ENCODE measurements around the gene CCDC154.

Gene CCDC154

DNA sequence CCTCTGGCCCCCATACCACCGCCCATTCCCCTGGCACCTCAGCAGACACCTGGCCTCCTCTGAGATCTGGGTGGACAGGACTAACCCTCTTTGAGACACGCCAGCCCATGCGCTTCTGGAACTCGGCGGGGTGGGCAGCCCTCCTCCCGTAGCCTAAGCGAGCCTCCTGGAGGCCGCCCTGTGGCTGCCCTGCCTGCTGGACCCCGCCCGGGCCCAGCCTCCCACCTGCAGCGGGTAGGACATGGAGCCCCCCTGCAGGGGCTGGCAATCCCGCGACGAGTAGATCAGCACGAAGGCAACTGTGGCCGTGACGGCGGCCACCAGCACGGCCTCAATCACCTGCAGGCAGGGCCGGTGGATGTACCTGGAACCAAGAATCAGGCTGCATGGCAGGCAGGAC is 8.2 kb upstream of the CCDC154 start:
- H3K9ac ChIP-seq (ENCODE audit: low read length): no peak overlapping the region
- no peaks in the 10 kb centered on the region for H3K9me3 ChIP-seq (ENCODE audit: control insufficient read depth, insufficient read depth, low read depth, low read length)
- no peak overlapping the region for H3K27ac ChIP-seq (ENCODE audit: low read depth, low read length)
- no peaks in the 10 kb centered on the region for H3K4me1 ChIP-seq (ENCODE audit: control insufficient read depth, insufficient read depth, low read length)
- H3K27me3 ChIP-seq (ENCODE audit: control insufficient read depth, insufficient read depth, low read length): no peaks in the 10 kb centered on the region
- no peak overlapping the region for H3K4me3 ChIP-seq (ENCODE audit: low read depth, low read length)
- H3K36me3 ChIP-seq (ENCODE audit: control insufficient read depth, insufficient read depth, low read length): peaks cover 86% of the 10 kb centered on the region

DNA sequence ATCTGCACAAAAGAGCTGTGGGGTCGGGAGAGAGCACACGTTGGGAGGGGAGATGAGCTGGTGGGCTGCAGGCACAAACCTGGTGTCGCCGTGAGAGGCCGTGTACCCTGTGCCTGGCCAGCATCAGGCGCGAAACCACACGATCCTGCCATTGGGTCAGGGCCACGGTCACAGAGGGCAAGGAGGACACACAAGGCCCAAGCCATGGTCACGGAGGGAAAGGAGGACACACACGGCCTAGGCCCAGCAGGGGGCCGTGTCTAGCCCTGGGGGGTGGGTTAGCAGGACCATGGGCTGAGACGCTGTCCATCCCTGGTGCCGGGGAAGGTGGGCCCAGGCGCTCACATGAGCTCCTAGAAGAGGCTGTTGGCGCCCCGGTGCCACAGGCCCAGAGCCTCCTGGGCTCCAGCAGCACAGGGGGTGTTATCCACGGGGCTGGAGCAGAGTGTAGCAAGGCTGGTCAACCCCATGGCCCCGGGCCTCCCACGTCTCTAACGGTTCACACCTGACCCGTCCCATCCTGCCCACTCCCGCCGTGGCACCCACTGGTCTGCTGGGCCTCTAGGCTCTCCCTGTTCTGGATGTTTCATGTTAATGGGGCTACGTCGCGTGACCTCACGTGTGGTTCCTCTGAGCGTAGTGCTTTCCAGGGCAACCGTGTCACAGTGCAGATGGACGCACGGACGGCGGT is 7.5 kb upstream of the CCDC154 start:
- Histone ChIP-seq H3K9ac (ENCODE audit: low read length) (no peak overlapping the region), H3K27ac (ENCODE audit: low read depth, low read length) (no peak overlapping the region), H3K36me3 (ENCODE audit: control insufficient read depth, insufficient read depth, low read length) (peaks cover 85% of the 10 kb centered on the region), H3K4me3 (ENCODE audit: low read depth, low read length) (no peak overlapping the region), H3K27me3 (ENCODE audit: control insufficient read depth, insufficient read depth, low read length) (no peaks in the 10 kb centered on the region), H3K9me3 (ENCODE audit: control insufficient read depth, insufficient read depth, low read depth, low read length) (no peaks in the 10 kb centered on the region), H3K4me1 (ENCODE audit: control insufficient read depth, insufficient read depth, low read length) (no peaks in the 10 kb centered on the region)

DNA sequence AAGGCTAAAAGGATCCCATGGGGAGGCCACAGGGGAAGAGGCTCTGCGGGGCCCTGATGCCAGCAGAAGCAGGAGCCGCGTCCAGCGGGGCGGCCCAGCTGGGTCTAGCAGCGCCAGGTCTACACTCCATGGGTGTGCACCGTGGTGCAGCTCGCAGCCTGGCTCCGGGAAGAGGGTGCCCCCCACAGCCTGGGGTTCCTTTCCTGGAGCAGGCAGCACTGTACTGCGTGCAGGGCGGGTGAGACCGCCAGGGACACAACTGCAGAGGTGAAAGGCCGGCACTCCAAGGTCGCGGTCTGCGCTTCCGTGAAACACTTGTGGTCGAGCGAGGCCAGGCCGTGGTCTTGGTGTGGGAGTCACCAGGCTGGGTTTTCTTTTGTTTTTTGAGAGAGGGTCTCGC is 6.5 kb upstream of the CCDC154 start:
- H3K27me3 ChIP-seq (ENCODE audit: control insufficient read depth, insufficient read depth, low read length): no peaks in the 10 kb centered on the region
- no peak overlapping the region for H3K27ac ChIP-seq (ENCODE audit: low read depth, low read length)
- peaks cover 89% of the 10 kb centered on the region for H3K36me3 ChIP-seq (ENCODE audit: control insufficient read depth, insufficient read depth, low read length)
- H3K4me3 ChIP-seq (ENCODE audit: low read depth, low read length): no peak overlapping the region
- H3K9me3 ChIP-seq (ENCODE audit: control insufficient read depth, insufficient read depth, low read depth, low read length): no peaks in the 10 kb centered on the region
- H3K9ac ChIP-seq (ENCODE audit: low read length): no peak overlapping the region
- no peaks in the 10 kb centered on the region for H3K4me1 ChIP-seq (ENCODE audit: control insufficient read depth, insufficient read depth, low read length)

DNA sequence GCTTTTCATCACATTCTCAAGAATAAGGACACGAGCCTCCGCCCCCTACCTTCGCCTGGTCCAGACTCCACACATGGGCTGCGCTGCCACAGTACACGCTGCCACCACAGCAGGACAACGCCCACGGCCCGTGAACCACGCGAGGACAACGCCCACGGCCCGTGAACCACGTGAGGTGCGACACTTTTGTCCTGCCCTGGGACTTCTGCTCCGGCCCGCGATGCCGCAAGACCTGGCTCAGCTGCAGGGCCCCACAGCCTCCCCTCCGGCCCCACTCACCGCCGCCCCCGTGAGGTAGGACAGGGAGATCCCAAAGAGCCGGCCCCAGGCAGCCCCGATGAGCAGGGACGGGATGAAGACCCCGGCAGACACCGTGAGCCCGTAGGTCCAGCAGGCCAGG is 5.9 kb upstream of the CCDC154 start:
- no peaks in the 10 kb centered on the region for H3K27me3 ChIP-seq (ENCODE audit: control insufficient read depth, insufficient read depth, low read length)
- H3K27ac ChIP-seq (ENCODE audit: low read depth, low read length): no peak overlapping the region
- no peak overlapping the region for H3K4me3 ChIP-seq (ENCODE audit: low read depth, low read length)
- no peaks in the 10 kb centered on the region for H3K9me3 ChIP-seq (ENCODE audit: control insufficient read depth, insufficient read depth, low read depth, low read length)
- no peak overlapping the region for H3K9ac ChIP-seq (ENCODE audit: low read length)
- no peaks in the 10 kb centered on the region for H3K4me1 ChIP-seq (ENCODE audit: control insufficient read depth, insufficient read depth, low read length)
- H3K36me3 ChIP-seq (ENCODE audit: control insufficient read depth, insufficient read depth, low read length): peaks cover 86% of the 10 kb centered on the region

DNA sequence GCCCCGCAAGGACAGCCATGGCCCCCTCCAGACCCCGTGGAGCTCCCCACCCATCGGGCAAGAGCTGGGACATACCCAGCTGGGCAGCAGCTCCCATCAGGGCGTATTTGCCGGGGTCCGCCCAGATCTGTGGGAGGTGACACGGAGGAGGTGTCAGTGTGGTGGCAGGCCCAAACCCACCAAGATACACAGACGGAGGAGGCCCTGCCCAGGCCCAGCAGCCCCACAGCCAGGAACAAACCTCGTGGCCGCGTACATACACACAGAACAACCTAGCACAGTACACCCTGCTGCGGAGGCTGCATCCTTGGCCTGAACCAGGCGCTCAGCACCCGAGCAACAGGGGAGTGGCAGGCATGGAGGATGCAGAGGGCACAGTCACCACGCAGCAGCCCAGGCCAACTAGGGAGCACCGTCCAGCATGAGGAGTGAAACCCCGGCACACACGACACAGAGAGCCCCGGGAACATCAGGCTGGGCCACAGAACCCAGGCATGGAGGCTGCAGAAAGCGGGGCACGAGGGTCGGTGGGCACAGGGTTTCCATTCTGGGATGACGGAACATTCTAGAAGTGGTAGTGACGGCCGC is 4.9 kb upstream of the CCDC154 start:
- Histone ChIP-seq H3K4me3 (ENCODE audit: low read depth, low read length) (no peak overlapping the region), H3K36me3 (ENCODE audit: control insufficient read depth, insufficient read depth, low read length) (peaks cover 77% of the 10 kb centered on the region), H3K9me3 (ENCODE audit: control insufficient read depth, insufficient read depth, low read depth, low read length) (no peaks in the 10 kb centered on the region), H3K4me1 (ENCODE audit: control insufficient read depth, insufficient read depth, low read length) (no peaks in the 10 kb centered on the region), H3K9ac (ENCODE audit: low read length) (no peak overlapping the region), H3K27ac (ENCODE audit: low read depth, low read length) (no peak overlapping the region), H3K27me3 (ENCODE audit: control insufficient read depth, insufficient read depth, low read length) (no peaks in the 10 kb centered on the region)

DNA sequence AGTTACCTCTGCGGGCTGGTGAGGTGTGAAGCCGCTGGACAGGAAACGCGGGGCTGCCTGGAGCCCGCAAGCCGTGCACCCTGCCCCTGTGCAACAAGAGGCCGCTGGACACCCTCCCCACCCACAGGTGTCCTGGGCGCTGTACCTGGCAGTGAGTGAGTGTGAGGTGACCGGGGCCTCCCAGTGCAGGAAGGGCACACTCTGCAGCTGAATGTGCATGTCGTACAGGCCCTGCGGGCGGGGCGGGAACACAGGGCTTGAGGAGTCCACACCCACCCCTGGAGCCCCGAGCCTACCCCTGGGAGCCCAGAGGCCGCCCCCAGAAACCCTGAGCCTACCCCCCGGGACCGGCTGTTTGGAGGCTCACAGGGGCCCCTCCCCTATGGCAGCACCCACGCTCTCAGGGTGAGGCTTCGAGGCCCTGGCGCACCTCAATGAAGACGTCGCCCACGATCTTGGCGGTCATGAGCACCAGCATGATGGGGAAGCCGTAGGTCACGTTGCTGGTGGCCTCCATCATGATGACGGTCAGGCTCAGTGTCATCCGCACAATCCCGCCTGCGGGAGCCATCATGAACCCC is 4.3 kb upstream of the CCDC154 start:
- no peak overlapping the region for H3K4me3 ChIP-seq (ENCODE audit: low read depth, low read length)
- H3K27ac ChIP-seq (ENCODE audit: low read depth, low read length): no peak overlapping the region
- H3K9ac ChIP-seq (ENCODE audit: low read length): no peak overlapping the region
- H3K36me3 ChIP-seq (ENCODE audit: control insufficient read depth, insufficient read depth, low read length): peaks cover 70% of the 10 kb centered on the region
- no peaks in the 10 kb centered on the region for H3K4me1 ChIP-seq (ENCODE audit: control insufficient read depth, insufficient read depth, low read length)
- H3K9me3 ChIP-seq (ENCODE audit: control insufficient read depth, insufficient read depth, low read depth, low read length): no peaks in the 10 kb centered on the region
- H3K27me3 ChIP-seq (ENCODE audit: control insufficient read depth, insufficient read depth, low read length): no peaks in the 10 kb centered on the region

DNA sequence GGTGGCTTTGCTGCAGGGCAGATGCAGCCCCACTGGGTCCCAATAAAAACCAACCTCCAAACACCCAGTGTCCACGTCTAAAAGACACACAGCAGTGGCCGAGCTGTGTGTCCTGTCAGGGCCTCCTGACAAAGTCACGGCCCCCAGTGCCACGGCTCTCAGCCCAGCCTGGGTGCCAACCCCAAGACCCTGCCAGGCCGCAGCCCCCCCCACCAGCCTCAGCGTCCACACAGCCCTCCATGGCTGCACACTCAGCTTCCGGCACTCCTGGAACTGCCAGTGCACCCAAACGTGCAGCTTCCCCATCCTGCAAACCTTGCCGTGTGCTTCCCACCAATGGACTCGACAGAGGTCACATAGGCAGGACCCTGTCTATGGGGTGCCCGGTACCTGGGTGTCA is 3.6 kb upstream of the CCDC154 start:
- Histone ChIP-seq H3K9me3 (ENCODE audit: control insufficient read depth, insufficient read depth, low read depth, low read length) (no peaks in the 10 kb centered on the region), H3K4me3 (ENCODE audit: low read depth, low read length) (no peak overlapping the region), H3K9ac (ENCODE audit: low read length) (no peak overlapping the region), H3K27me3 (ENCODE audit: control insufficient read depth, insufficient read depth, low read length) (no peaks in the 10 kb centered on the region), H3K27ac (ENCODE audit: low read depth, low read length) (no peak overlapping the region), H3K4me1 (ENCODE audit: control insufficient read depth, insufficient read depth, low read length) (no peaks in the 10 kb centered on the region), H3K36me3 (ENCODE audit: control insufficient read depth, insufficient read depth, low read length) (peaks cover 65% of the 10 kb centered on the region)

DNA sequence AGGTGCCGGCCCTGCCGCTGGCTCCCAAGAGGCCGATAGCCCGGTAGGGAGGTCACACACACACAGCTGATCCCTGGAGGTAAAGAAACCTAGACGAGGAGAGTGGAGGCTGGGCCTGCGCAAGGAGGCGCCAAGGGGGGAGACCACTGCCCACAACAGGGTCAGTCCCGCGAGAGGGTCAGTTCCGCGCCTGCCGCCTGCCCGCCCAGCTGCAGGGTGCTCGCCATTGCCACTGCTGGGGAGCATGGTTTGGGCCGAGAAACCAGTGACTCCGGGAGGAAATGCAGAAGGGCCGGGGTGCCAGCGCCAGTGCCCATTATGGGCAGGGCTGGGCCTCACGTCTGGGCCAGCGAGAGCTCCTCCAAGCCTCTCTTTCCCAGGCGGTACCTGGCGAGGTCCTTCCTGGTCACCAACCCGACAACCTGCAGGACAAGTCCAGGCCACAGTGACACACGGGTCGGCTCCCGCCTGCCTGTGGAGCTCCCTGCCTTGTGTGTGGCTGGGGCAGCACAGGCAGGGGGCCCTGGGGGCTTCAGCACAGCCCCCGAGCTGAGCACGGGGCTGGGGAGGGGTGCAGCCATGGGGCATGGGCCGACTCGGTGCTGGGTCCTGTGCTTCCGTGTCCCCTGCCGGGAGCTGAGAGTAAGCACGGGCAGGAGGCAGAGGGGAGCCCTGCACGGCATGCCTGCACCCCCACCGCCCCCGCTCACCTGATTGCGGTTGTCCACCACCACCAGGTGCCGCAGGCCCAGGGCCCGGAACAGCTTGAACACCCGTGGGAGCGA is 2.1 kb upstream of the CCDC154 start:
- H3K9ac ChIP-seq (ENCODE audit: low read length): no peak overlapping the region

DNA sequence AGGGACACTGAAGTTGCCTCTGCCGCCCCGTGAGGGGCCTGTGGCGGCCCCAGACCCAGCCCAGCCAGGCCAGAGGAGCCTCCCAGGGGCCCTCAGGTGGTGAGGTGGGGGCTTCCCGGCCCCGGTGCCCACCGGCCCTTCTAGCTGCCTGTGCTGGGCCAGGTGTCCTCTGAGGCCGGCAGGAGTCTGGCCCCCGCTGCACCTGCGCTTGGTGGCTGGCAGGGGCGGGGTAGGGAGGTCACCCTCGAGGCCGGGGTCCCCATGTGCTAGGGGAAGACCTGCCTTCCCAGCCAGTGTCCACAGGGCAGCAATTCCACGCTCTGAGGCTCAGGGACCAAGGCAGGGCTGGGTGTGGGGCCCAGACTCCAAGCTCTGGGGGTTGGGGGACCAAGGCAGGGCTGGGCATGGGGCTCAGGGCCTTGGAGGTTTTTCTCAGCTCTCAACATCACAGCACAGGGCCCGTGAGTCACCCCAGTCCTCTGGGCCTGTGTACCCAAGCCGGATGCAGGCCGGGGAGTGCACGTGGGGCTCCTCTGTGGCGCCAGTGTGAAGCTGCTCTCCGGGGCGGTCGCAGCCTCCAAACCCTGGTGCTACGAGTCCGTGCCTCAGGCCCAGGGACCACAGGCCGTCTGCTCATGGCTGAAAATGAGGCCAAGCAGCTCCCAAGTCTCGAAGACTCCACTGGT is 1.3 kb upstream of the CCDC154 start:
- no peaks in the 10 kb centered on the region for H3K27me3 ChIP-seq (ENCODE audit: control insufficient read depth, insufficient read depth, low read length)
- peaks cover 45% of the 10 kb centered on the region for H3K36me3 ChIP-seq (ENCODE audit: control insufficient read depth, insufficient read depth, low read length)
- no peak overlapping the region for H3K9ac ChIP-seq (ENCODE audit: low read length)
- H3K4me1 ChIP-seq (ENCODE audit: control insufficient read depth, insufficient read depth, low read length): no peaks in the 10 kb centered on the region
- no peak overlapping the region for H3K4me3 ChIP-seq (ENCODE audit: low read depth, low read length)
- H3K27ac ChIP-seq (ENCODE audit: low read depth, low read length): no peak overlapping the region
- no peaks in the 10 kb centered on the region for H3K9me3 ChIP-seq (ENCODE audit: control insufficient read depth, insufficient read depth, low read depth, low read length)

More for the DNA sequence above, 2.1 kb upstream of the CCDC154 start:
- H3K9me3 ChIP-seq (ENCODE audit: control insufficient read depth, insufficient read depth, low read depth, low read length): no peaks in the 10 kb centered on the region
- H3K27me3 ChIP-seq (ENCODE audit: control insufficient read depth, insufficient read depth, low read length): no peaks in the 10 kb centered on the region
- H3K4me1 ChIP-seq (ENCODE audit: control insufficient read depth, insufficient read depth, low read length): no peaks in the 10 kb centered on the region
- H3K4me3 ChIP-seq (ENCODE audit: low read depth, low read length): no peak overlapping the region
- peaks cover 53% of the 10 kb centered on the region for H3K36me3 ChIP-seq (ENCODE audit: control insufficient read depth, insufficient read depth, low read length)
- no peak overlapping the region for H3K27ac ChIP-seq (ENCODE audit: low read depth, low read length)

DNA sequence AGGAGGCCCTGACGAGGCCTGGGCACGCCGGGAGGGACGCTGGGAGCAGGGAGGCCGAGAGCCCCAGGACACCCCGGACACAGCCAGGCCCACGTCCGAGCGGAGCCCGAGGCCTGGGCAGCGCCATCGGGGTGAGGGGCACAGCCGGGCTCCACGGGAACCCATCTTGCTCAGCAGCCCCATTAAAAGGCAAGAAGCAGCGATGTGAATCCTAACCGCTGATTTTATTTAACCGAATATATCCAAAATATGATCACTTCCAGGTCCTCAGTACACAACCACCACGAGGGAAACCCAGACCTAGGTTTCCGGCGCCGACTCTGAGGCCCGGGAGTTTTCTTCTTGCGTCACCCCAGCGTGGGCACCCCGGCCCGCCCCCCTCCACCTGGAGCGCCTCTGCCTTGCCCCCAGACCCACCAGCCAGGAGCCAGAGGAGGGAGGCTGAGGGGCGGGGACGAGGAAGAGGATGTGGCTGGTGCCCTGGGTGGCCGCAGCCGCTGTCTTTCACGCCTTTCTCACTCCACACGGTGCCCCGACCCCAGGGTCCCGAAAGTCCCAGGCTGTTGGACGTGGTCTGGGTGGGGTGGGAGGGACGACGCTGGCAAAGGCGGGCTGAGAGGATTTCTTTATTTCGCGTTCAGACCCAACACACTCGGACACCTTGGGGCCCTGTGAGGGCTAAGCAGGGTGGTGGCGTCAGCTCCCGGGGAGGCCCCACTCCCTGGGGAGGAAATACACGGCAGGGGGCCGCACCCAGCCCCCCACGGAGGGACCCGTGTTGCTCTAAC is 568 bp upstream of the CCDC154 start:
- H3K27me3 ChIP-seq (ENCODE audit: control insufficient read depth, insufficient read depth, low read length): no peaks in the 10 kb centered on the region

More for the DNA sequence above, 568 bp upstream of the CCDC154 start:
- Histone ChIP-seq H3K9me3 (ENCODE audit: control insufficient read depth, insufficient read depth, low read depth, low read length) (no peaks in the 10 kb centered on the region), H3K27ac (ENCODE audit: low read depth, low read length) (peak overlapping the region; percentile 53; the same call in 1 of the 2 replicates), H3K4me1 (ENCODE audit: control insufficient read depth, insufficient read depth, low read length) (no peaks in the 10 kb centered on the region), H3K9ac (ENCODE audit: low read length) (no peak overlapping the region), H3K4me3 (ENCODE audit: low read depth, low read length) (no peak overlapping the region), H3K36me3 (ENCODE audit: control insufficient read depth, insufficient read depth, low read length) (peaks cover 39% of the 10 kb centered on the region)
